Karpas-422 (cell line): ENCODE measurements around the gene PIGA. TPM values are rescaled to one million over a fixed set of nuclear protein-coding genes. Genes with fewer than 3 reads are reported as not detected.
A peak's percentile ranks its signal among the peaks of the same experiment; 100 is the strongest.
"Not testable (repeated sequence)": the region's sequence is repeated elsewhere in the genome, so short reads cannot be mapped to it uniquely, and the experiment has no call there.

Experiments used
- DNase-seq: peaks from one replicate; pipeline ENCODE4 v3.0.0-alpha.2; 2015
- H2AFZ ChIP-seq: fragments of 200-600 bp; sonication (generic); 2 replicates; pipeline ENCODE4 v1.6.1; 2014; ENCODE audit warnings: antibody characterized with exemption, low read length, mixed read lengths
- H3K27ac ChIP-seq: fragments of 200-600 bp; sonication (generic); 2 replicates; pipeline ENCODE4 v1.5.1; 2014; ENCODE audit warnings: mild to moderate bottlenecking, low read length, moderate library complexity
- H3K27me3 ChIP-seq: fragments of 200-600 bp; sonication (generic); 2 replicates; pipeline ENCODE4 v1.6.1; 2014; ENCODE audit warnings: low read length, mixed read lengths
- H3K36me3 ChIP-seq: fragments of 200-600 bp; sonication (generic); 2 replicates; pipeline ENCODE4 v1.6.1; 2014; ENCODE audit warnings: low read length, mixed read lengths; ENCODE audit not compliant: insufficient read depth
- H3K4me1 ChIP-seq: fragments of 200-600 bp; sonication (generic); 2 replicates; pipeline ENCODE4 v1.6.1; 2014; ENCODE audit warnings: mild to moderate bottlenecking, low read length, mixed read lengths
- H3K4me2 ChIP-seq: fragments of 200-600 bp; sonication (generic); 2 replicates; pipeline ENCODE4 v1.6.1; 2014; ENCODE audit warnings: low read length, low read depth, mild to moderate bottlenecking; ENCODE audit not compliant: poor library complexity, severe bottlenecking
- H3K4me3 ChIP-seq: fragments of 200-600 bp; sonication (generic); 2 replicates; pipeline ENCODE4 v1.5.1; 2014; ENCODE audit warnings: mild to moderate bottlenecking, antibody characterized with exemption, low read length, mixed read lengths
- H3K79me2 ChIP-seq: fragments of 200-600 bp; sonication (generic); 2 replicates; pipeline ENCODE4 v1.6.1; 2014; ENCODE audit warnings: mild to moderate bottlenecking, low read length, mixed read lengths
- H3K9ac ChIP-seq: fragments of 200-600 bp; sonication (generic); 2 replicates; pipeline ENCODE4 v1.6.0; 2014; ENCODE audit warnings: low read length
- H3K9me2 ChIP-seq: fragments of 200-600 bp; sonication (generic), shearing (Covaris generic); replicated peaks from 2 replicates; pipeline ENCODE4 v1.6.0; 2014; ENCODE audit warnings: mild to moderate bottlenecking, low read length, moderate library complexity; ENCODE audit not compliant: insufficient read depth
- H3K9me3 ChIP-seq: fragments of 300-700, 200-600 bp; sonication (generic); 2 replicates; pipeline ENCODE4 v1.6.1; 2014; ENCODE audit warnings: low read length, mixed read lengths
- H4K20me1 ChIP-seq: fragments of 200-600 bp; sonication (generic); 2 replicates; pipeline ENCODE4 v1.6.1; 2014; ENCODE audit warnings: mild to moderate bottlenecking, antibody characterized with exemption, low read length, low read depth; ENCODE audit not compliant: insufficient read depth
- total RNA-seq: library from RNA; depleted of rRNA; stranded (reverse); fragments of >200 nt; shearing (Covaris generic); gene quantifications from 2 replicates; pipeline ENCODE4 v1.2.3, GENCODE V29; 2014; ENCODE audit warnings: low replicate concordance

Gene PIGA
- total RNA-seq, 1 experiment from 2014 or later = 39.5 TPM

DNA sequence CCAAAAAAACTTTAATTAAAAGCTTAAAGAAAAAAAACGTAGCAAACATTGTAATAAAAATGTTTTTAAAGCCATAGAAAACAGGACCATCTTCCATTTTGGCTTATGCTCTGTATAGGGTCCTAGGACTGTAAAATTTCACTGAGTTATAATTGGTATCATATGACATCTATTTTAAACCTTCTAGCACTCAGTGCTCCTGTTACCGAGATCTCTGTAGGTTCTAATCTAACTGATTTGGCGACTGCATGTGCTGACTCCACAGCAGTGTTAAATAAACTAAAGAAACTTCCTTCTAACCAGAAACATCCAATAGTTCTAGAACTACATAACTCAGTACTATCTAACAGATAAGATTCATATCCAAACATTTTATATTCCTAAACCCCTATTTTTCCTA is 19.8 kb downstream of the PIGA start, which contains the start of gene ASB11:
Gene ASB11, minus strand, starts transcription at position 132 of the 400 bp plus-strand sequence. Its CDS starts 35 bp downstream, at position 97.
- Histone ChIP-seq H2AFZ (no peak within 1 kb of the TSS), H3K79me2 (no peaks in the 10 kb centered on the region), H3K9me2 (no peaks in the 10 kb centered on the region), H3K36me3 (no peaks in the 10 kb centered on the region), H4K20me1 (no peaks in the 10 kb centered on the region), H3K9ac (no peak within 1 kb of the TSS), H3K27ac (no peak within 1 kb of the TSS), H3K4me1 (peaks cover 8% of the 10 kb centered on the region; the same call in 1 of the 2 replicates), H3K4me3 (no peak within 1 kb of the TSS), H3K27me3 (no peaks in the 10 kb centered on the region), H3K9me3 (no peaks in the 10 kb centered on the region), H3K4me2 (no peak within 1 kb of the TSS)
- no peak for DNase-seq

DNA sequence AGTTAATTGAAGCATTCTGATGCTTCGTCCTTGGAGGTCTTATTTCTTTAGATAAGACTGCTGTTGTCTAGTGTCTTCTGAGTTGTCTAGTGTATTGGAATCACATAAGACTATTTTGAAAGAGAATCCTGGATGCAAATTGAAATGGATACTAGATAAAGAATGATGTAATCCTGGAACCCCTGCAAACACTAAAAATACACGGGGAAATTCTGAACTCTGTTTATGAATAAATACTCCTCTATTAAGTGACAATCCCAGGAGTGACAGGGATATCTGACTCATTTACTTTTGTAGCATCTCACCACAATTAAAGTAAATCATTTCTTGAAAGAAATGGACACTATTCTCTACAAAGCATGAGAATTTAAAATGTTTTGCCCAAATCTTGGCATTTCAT is 20.9 kb downstream of the PIGA start:
- no peak overlapping the region for H3K4me3 ChIP-seq
- peaks cover 8% of the 10 kb centered on the region; the same call in 1 of the 2 replicates for H3K4me1 ChIP-seq
- H3K79me2 ChIP-seq = no peaks in the 10 kb centered on the region
- H3K36me3 ChIP-seq = no peaks in the 10 kb centered on the region
- no peak overlapping the region for H3K9ac ChIP-seq
- no peak overlapping the region for H3K4me2 ChIP-seq
- no peak overlapping the region for H2AFZ ChIP-seq
- no peak overlapping the region for H3K27ac ChIP-seq
- H3K27me3 ChIP-seq = no peaks in the 10 kb centered on the region
- DNase-seq = no peak
- H3K9me2 ChIP-seq = no peaks in the 10 kb centered on the region
- H4K20me1 ChIP-seq = no peaks in the 10 kb centered on the region
- no peaks in the 10 kb centered on the region for H3K9me3 ChIP-seq

DNA sequence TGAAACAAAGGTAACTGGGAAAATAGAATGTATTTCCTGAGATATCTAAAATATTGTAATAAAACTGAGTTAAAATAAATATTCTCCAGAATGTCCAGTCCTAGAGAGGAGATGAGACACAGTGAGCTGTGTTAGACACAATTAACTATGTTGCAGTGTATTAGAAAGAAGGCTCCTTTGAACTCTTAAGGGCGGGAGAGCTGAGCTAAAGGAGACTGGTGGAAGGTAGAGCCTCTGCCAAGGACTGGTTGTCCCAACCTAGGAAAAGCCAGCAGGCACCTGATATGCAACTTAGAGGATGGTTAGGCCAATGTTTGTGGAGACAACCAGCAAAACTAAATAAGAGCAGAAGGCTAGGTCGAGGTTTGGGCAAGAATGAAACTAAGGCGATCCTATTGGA is 24.2 kb downstream of the PIGA start:
- Histone ChIP-seq H3K36me3 (no peaks in the 10 kb centered on the region), H3K27me3 (no peaks in the 10 kb centered on the region), H3K4me3 (no peak overlapping the region), H4K20me1 (no peaks in the 10 kb centered on the region), H3K9me2 (no peaks in the 10 kb centered on the region), H3K79me2 (no peaks in the 10 kb centered on the region), H3K4me2 (no peak overlapping the region), H2AFZ (no peak overlapping the region), H3K9ac (no peak overlapping the region), H3K9me3 (no peaks in the 10 kb centered on the region), H3K4me1 (peaks cover 8% of the 10 kb centered on the region; the same call in 1 of the 2 replicates), H3K27ac (no peak overlapping the region)
- no peak for DNase-seq

DNA sequence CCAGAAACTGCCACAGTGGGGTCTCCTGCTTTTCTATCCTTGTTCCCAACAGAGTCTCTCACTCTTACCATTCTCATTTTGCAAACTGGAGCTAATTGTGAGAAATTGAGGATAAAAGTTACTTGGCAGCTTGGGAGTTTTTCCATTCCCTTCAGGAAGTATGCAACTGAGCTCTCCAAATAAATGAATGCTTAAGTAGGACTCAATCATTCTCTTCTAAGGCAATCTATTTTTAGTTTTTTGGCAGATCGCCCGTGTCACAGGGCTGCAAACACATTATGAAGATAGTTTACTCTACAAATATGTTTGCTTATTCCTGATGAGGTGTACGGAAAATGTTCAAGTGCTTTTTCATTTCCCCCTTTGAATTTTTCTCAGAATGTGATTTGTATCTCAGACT is 25.2 kb downstream of the PIGA start:
- Histone ChIP-seq H3K27ac (no peak overlapping the region), H3K4me1 (peaks cover under 1% of the 10 kb centered on the region; the same call in 1 of the 2 replicates), H3K27me3 (no peaks in the 10 kb centered on the region), H3K79me2 (no peaks in the 10 kb centered on the region), H4K20me1 (no peaks in the 10 kb centered on the region), H3K4me3 (no peak overlapping the region), H3K9ac (no peak overlapping the region), H2AFZ (no peak overlapping the region), H3K4me2 (no peak overlapping the region), H3K9me2 (no peaks in the 10 kb centered on the region), H3K9me3 (no peaks in the 10 kb centered on the region), H3K36me3 (no peaks in the 10 kb centered on the region)
- no peak for DNase-seq

- not testable (repeated sequence) for H3K27ac ChIP-seq, H3K9ac ChIP-seq, H3K27me3 ChIP-seq, H3K36me3 ChIP-seq, H3K79me2 ChIP-seq, H3K9me2 ChIP-seq, H3K4me2 ChIP-seq, H3K4me1 ChIP-seq, H3K9me3 ChIP-seq, H3K4me3 ChIP-seq, DNase-seq, H2AFZ ChIP-seq, H4K20me1 ChIP-seq
Observed at GRCh38 chrX:15305899-15306298, 29.4 kb downstream of the PIGA start.

GRCh38 chrX:15301924-15302323 is 33.4 kb downstream of the PIGA start:
- Histone ChIP-seq H3K9ac (no peak overlapping the region), H4K20me1 (no peaks in the 10 kb centered on the region), H3K79me2 (no peaks in the 10 kb centered on the region), H2AFZ (no peak overlapping the region), H3K9me3 (no peaks in the 10 kb centered on the region), H3K9me2 (no peaks in the 10 kb centered on the region), H3K4me1 (no peaks in the 10 kb centered on the region), H3K27ac (no peak overlapping the region), H3K4me2 (no peak overlapping the region), H3K27me3 (no peaks in the 10 kb centered on the region), H3K36me3 (no peaks in the 10 kb centered on the region), H3K4me3 (no peak overlapping the region)
- DNase-seq = no peak

DNA sequence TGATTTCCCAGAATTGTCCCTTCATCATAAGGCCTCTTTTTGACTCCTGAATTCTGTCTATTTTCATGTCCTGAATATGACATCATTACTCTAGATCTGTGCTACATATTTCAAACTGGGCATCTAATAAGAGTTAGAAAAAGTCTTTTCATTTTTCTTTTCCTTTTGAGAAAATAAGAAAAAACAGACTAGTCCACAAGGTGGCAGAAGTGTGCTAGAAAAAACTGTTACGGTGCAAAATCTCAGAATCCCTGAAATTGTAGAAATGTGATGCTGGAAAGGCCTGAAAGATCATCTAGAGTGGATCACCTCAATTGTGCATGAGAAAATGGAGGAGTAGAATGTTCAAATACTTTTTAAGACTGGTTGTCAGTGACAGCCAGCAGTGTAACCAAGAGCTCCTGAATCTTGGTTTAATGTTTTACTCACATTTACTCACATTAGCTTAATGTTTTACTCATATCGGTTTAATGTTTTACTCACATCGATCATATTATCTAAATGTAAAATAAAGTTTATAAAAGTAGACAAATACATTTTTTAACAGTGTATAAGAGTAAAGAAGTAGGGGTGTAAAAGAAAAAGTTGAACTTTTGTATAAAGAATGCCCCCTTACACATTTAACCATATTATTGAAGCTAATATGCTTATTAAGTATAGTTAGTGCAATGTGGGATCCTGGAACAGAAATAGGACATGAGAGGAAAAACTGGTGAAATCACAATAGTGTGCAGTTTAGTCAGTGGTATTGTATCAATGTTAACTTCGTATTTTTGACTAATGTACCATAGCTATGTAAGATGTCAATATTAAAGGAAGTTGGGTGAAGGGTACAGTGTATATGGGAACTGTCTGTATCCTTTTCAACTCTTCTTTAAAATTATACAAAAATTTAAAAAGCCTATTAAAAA is 35.1 kb downstream of the PIGA start:
- DNase-seq = peak; percentile 69
- Histone ChIP-seq H3K9me3 (no peaks in the 10 kb centered on the region), H3K9me2 (no peaks in the 10 kb centered on the region), H3K4me3 (no peak overlapping the region), H2AFZ (no peak overlapping the region), H4K20me1 (no peaks in the 10 kb centered on the region), H3K79me2 (no peaks in the 10 kb centered on the region), H3K9ac (no peak overlapping the region), H3K27me3 (no peaks in the 10 kb centered on the region), H3K4me1 (no peaks in the 10 kb centered on the region), H3K4me2 (no peak overlapping the region), H3K27ac (no peak overlapping the region), H3K36me3 (no peaks in the 10 kb centered on the region)

- Histone ChIP-seq H3K27ac (no peak overlapping the region), H3K79me2 (no peaks in the 10 kb centered on the region), H3K9me2 (no peaks in the 10 kb centered on the region), H2AFZ (no peak overlapping the region), H4K20me1 (no peaks in the 10 kb centered on the region), H3K4me3 (no peak overlapping the region), H3K27me3 (no peaks in the 10 kb centered on the region), H3K9ac (no peak overlapping the region), H3K9me3 (no peaks in the 10 kb centered on the region), H3K36me3 (no peaks in the 10 kb centered on the region), H3K4me1 (no peaks in the 10 kb centered on the region), H3K4me2 (no peak overlapping the region)
- no peak for DNase-seq
Observed at GRCh38 chrX:15298780-15299179, 36.5 kb downstream of the PIGA start.
